HG03139 (cell line): Measurements from ENCODE around the gene ZBTB8OS.
"Not testable (repeated sequence)": the region's sequence is repeated elsewhere in the genome, so short reads cannot be mapped to it uniquely, and the experiment has no call there.

Experiments used
- ATAC-seq: cut with Tn5 transposase; IDR thresholded peaks from one replicate; pipeline ENCODE4 v1.9.1; 2021; ENCODE audit not compliant: unreplicated experiment

The ZBTB8OS gene

GRCh38 chr1:32650248-32650751 is at the start of gene ZBTB8OS:
Gene ZBTB8OS (minus strand): TSS chr1:32650550. CDS start chr1:32650529, 21 bp downstream.
- ATAC-seq, result peak; percentile 48

GRCh38 chr1:32696996-32697395 is 46.6 kb upstream of the ZBTB8OS start:
- ATAC-seq, result not testable (repeated sequence)

GRCh38 chr1:32696041-32696440 is 45.7 kb upstream of the ZBTB8OS start:
- ATAC-seq, result no peak

GRCh38 chr1:32695098-32695904 is 45.0 kb upstream of the ZBTB8OS start:
- ATAC-seq, result no peak

- no peak for ATAC-seq
Observed at GRCh38 chr1:32693455-32694174, 43.3 kb upstream of the ZBTB8OS start.

- no peak for ATAC-seq
Observed at GRCh38 chr1:32686387-32686786, 36.0 kb upstream of the ZBTB8OS start.

GRCh38 chr1:32685498-32685897 is 35.1 kb upstream of the ZBTB8OS start:
- ATAC-seq, result no peak

GRCh38 chr1:32684167-32684811 is 33.9 kb upstream of the ZBTB8OS start:
- no peak for ATAC-seq

- ATAC-seq, result no peak
Observed at GRCh38 chr1:32683397-32683796, 33.0 kb upstream of the ZBTB8OS start.

- ATAC-seq, result no peak
Observed at GRCh38 chr1:32681999-32682398, 31.6 kb upstream of the ZBTB8OS start.

- ATAC-seq, result no peak
Observed at GRCh38 chr1:32681509-32681908, 31.2 kb upstream of the ZBTB8OS start.

- no peak for ATAC-seq
Observed at GRCh38 chr1:32680642-32681041, 30.3 kb upstream of the ZBTB8OS start.

- not testable (repeated sequence) for ATAC-seq
Observed at GRCh38 chr1:32679993-32680392, 29.6 kb upstream of the ZBTB8OS start.

- no peak for ATAC-seq
Observed at GRCh38 chr1:32676945-32677344, 26.6 kb upstream of the ZBTB8OS start.

- not testable (repeated sequence) for ATAC-seq
Observed at GRCh38 chr1:32668716-32669115, 18.4 kb upstream of the ZBTB8OS start.

- ATAC-seq, result no peak
Observed at GRCh38 chr1:32666901-32667566, 16.7 kb upstream of the ZBTB8OS start.

- no peak for ATAC-seq
Observed at GRCh38 chr1:32665915-32666314, 15.6 kb upstream of the ZBTB8OS start.

- ATAC-seq, result no peak
Observed at GRCh38 chr1:32659581-32659980, 9.2 kb upstream of the ZBTB8OS start.

- no peak for ATAC-seq
Observed at GRCh38 chr1:32652244-32652962, 2.1 kb upstream of the ZBTB8OS start.

GRCh38 chr1:32651461-32652073 is 1.2 kb upstream of the ZBTB8OS start:
- ATAC-seq, result no peak
